Stomach (tissue), 4 donors: Measurements from ENCODE around the gene TCF7L1.

Source experiments
- CTCF ChIP-seq, 7 experiments: fragments of 450-650 bp in 4 of 7; fragments of 200-600 bp in 3 of 7; sonication (generic) in 3 of 7; IDR thresholded peaks; one replicate each; pipeline ENCODE4 v1.5.1; 2016 to 2019; ENCODE audit warnings: antibody characterized with exemption in 7 of 7, control low read depth in 2 of 7, mild to moderate bottlenecking in 1 of 7
- EP300 ChIP-seq: sonication (generic); formaldehyde crosslinking; IDR thresholded peaks from one replicate; pipeline ENCODE4 v1.6.1; 2017; ENCODE audit warnings: antibody characterized with exemption
- POLR2A ChIP-seq, 4 donors: fragments of 450-650 bp; IDR thresholded peaks; one replicate each; pipeline ENCODE4 v1.6.1; 2016; ENCODE audit warnings: antibody characterized with exemption in 4 of 4, control low read depth in 2 of 4, mild to moderate bottlenecking in 1 of 4, moderate library complexity in 1 of 4
- POLR2AphosphoS5 ChIP-seq, 3 donors: sonication (generic); formaldehyde crosslinking; IDR thresholded peaks; one replicate each; pipeline ENCODE4 v1.6.1; 2016; ENCODE audit warnings: antibody characterized with exemption in 3 of 3

DNA sequence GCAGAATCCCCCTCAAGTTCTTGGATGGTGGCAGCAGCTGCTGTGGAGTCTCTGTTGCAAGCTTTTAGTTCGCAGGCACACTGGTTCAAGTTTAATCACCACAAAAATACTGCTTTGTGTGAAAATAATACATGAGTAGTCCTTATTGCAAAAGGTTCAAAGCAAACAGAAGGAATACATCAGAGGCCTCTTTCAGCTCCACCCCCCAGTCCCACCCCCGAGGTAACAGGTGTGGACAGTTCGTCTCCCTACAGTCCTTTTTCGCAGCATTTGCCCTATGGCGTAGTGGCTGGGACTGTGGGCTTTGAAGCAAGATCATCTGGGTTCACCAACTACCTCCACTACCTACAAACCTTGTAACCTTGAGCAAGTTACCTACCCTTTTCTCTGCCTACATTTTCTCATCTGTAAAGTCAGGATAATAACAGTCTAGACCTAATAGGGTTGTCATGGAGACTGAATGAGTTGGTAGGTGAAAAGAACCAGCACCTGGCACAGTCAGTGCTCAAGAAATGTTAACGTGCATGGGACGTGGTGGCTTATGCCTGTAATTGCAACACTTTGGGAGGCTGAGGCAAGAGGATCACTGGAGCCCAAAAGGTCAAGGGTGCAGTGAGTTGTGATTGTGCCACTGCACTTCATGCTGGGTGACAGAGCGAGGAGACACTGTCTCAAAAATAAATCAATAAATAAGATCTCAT lies 61.7 kb downstream of the TCF7L1 start:
- no peak for TF ChIP-seq EP300
- TF ChIP-seq CTCF (IDR thresholded peaks at IDR 0.05) = no peak
- TF ChIP-seq POLR2A (IDR thresholded peaks at IDR 0.05) = no peak
- TF ChIP-seq POLR2AphosphoS5 (IDR thresholded peaks at IDR 0.05) = no peak
